ENCODE data around the gene FLRT2. TPM values are rescaled to one million over a fixed set of nuclear protein-coding genes. Genes with fewer than 3 reads are reported as not detected.

Gene FLRT2, protein sequence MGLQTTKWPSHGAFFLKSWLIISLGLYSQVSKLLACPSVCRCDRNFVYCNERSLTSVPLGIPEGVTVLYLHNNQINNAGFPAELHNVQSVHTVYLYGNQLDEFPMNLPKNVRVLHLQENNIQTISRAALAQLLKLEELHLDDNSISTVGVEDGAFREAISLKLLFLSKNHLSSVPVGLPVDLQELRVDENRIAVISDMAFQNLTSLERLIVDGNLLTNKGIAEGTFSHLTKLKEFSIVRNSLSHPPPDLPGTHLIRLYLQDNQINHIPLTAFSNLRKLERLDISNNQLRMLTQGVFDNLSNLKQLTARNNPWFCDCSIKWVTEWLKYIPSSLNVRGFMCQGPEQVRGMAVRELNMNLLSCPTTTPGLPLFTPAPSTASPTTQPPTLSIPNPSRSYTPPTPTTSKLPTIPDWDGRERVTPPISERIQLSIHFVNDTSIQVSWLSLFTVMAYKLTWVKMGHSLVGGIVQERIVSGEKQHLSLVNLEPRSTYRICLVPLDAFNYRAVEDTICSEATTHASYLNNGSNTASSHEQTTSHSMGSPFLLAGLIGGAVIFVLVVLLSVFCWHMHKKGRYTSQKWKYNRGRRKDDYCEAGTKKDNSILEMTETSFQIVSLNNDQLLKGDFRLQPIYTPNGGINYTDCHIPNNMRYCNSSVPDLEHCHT
- polyA plus RNA-seq (ENCODE audit: insufficient read length in 4 of 4): 100 to 1,000 TPM; 163 to 279 (median 261) TPM

GRCh38 chr14:85529803-85530574 lies at the start of gene FLRT2:
Gene FLRT2 (plus strand): TSS chr14:85530144. CDS start chr14:85621515, 91,371 bp downstream.
- peak in 1 of 4 donors; percentile 43 for DNase-seq (ENCODE audit: low read depth in 4 of 4, low spot score in 3 of 4)

DNA sequence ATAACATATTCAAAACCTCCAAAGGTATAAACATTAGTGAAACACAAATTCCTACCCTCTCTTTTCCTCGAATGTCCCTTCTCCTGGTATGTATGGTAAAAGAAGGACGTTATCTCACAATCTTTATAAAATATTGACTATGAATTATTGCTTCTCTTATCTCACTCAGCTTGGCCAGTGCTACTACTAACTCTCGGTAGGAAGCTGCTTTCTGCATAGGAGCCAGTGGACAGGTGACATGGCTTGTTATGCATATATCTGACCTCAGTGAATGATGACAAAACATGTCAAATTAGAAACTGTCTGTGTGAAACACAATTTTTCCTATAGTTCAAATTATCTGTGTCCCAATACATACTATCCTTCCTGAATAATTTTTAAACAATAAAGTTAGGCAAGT lies 48.5 kb upstream of the FLRT2 start:
- DNase-seq (ENCODE audit: low read depth in 4 of 4, low spot score in 3 of 4): no peak

DNA sequence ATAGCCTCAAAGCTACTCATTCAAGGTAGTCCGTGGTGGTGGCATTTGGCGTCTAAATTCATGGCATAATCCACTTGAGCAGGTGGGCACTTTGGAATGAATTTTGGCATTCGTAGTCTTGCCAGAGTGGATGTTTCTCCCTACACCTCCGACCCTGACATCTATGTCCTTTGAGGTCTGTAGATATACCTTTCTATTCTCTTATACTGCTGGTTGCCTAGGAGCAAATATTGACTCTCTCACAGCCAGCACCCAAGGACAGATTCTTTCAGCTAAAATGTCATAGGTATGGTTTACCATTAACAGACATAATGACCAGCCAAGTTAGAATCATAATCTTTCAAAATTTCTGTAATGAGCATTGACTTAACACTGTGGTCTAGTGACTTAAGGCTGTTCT lies 47.4 kb upstream of the FLRT2 start:
- no peak for DNase-seq (ENCODE audit: low read depth in 4 of 4, low spot score in 3 of 4)

GRCh38 chr14:85483037-85483436 lies 46.9 kb upstream of the FLRT2 start:
- peak in 1 of 4 donors; percentile 12 for DNase-seq (ENCODE audit: low read depth in 4 of 4, low spot score in 3 of 4)

GRCh38 chr14:85483652-85484051 lies 46.3 kb upstream of the FLRT2 start:
- no peak for DNase-seq (ENCODE audit: low read depth in 4 of 4, low spot score in 3 of 4)

DNA sequence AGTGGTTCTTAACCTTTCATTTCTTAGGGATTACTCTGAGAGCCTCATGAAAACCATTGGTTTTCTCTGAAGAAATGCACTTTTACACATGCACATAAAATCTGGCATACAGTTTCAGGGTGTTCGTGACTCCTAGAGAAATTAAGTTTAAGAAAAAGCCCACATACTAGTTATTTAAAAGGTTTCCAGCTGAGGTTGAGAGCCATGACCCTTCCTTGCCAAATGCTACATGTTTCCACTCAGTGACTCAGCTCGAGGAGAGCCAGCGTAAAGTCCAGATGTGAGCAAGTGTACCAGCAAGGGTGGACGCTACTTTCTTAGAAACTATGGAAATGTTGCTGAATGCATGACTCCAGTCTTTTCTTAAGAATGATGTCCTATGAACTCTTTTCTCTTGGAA lies 42.7 kb upstream of the FLRT2 start:
- no peak for DNase-seq (ENCODE audit: low read depth in 4 of 4, low spot score in 3 of 4)

DNA sequence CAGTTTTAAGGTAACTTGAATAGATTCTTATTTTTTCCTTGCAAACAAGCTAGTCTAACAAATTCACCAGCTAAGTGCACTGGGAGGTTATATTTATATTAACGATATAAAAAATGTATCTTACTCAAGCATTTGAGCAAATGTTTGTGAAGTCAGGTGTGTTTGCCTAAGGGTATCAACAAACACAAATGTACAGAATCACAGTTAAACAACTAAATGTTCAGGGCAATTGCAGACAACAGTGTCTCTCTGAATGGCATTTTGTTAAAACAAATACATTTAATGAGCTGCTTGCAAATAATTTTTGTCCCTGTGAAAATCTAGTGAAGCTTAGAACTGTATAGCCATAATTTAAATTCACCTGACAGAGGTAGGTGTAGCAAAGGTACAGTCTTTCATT lies 28.2 kb upstream of the FLRT2 start:
- no peak for DNase-seq (ENCODE audit: low read depth in 4 of 4, low spot score in 3 of 4)

DNA sequence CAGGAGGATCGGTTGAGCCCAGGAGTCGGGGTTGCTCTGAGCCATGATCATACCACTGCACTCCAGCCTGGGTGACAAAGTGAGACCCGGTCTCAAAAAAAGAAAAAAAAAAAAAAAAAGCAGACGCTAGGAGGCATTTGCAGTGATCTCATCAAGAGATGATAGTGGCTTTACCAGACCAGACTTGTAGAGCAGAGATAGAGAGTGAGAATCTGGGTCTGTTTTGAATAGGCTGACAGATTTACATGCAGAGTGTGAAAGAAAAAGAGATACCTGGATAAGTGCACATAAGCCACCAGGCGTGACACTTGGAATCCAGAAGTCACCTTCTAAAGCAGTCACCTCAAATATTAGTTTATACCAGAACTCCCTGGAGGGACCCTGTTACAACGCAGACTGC lies 21.1 kb upstream of the FLRT2 start:
- DNase-seq (ENCODE audit: low read depth in 4 of 4, low spot score in 3 of 4): no peak

DNA sequence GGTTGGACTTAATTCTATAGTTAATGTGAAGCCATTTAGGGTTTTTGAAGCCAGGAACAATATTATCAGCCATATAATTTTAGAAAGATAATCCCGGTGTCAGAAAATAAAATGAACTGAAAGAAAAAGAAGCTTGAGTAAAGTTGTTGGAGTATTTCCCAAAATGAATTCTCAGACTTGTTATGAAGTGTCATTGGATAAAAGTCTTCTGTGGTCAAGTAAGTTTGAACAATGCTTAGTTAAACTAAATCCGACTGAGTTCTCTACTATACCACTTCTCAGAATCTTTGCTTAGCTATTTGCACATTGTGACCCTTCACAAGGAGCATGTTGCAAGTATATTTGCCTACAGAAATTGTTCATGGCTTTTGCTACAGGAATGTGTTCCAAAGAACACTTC lies 17.5 kb upstream of the FLRT2 start:
- no peak for DNase-seq (ENCODE audit: low read depth in 4 of 4, low spot score in 3 of 4)

DNA sequence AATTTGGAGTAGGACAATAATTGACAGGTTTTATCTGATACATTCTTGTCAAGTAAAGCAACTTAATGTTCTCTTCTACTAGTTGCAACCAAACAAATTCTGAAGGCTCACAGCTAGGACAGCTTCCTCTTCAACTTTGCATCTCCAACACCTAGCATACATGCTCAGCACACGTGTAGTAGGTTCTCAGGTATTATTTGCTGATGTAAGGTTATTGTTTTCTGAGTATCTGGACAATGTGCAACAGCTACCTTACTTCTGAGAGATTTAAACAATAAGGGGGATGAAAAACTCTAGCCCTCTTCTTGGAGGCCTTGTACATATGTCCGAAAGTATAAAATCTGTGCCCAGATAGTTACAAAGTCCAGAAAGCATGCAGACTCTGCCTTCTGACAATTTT lies 15.5 kb upstream of the FLRT2 start:
- no peak for DNase-seq (ENCODE audit: low read depth in 4 of 4, low spot score in 3 of 4)

- no peak for DNase-seq (ENCODE audit: low read depth in 4 of 4, low spot score in 3 of 4)
These were observed 13.5 kb upstream of the FLRT2 start for GRCh38 chr14:85516239-85517113.

DNA sequence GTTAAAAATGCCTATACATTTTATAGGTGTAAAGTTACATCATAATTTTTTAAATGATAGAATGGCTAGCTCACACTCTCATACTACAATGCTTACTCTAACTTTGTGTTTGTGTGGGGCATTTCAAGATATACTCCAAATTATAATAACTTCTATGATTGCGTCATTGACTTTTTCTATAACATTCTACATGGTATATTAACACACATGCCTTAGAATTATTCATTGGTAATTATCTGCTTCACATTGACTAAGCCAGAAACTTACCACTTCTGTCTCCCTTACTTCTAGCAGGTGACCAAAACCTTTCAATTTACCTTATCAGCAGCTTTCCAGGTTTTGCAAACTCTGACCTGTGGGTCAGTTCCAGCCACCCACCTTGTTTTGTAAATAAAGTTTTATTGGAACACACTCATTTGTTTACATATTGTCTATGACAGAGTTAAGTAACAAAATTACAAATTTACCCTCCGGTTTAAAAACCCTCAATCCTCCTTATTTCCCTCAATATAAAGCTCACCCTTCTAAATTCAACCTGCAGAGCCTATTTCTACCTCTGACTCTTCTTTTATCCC lies 12.7 kb upstream of the FLRT2 start:
- DNase-seq (ENCODE audit: low read depth in 4 of 4, low spot score in 3 of 4): no peak

- DNase-seq (ENCODE audit: low read depth in 4 of 4, low spot score in 3 of 4): no peak
These were observed 10.2 kb upstream of the FLRT2 start for GRCh38 chr14:85519661-85520305.

- DNase-seq (ENCODE audit: low read depth in 4 of 4, low spot score in 3 of 4): no peak
These were observed 9.4 kb upstream of the FLRT2 start for GRCh38 chr14:85520581-85520980.

- no peak for DNase-seq (ENCODE audit: low read depth in 4 of 4, low spot score in 3 of 4)
These were observed 6.3 kb upstream of the FLRT2 start for GRCh38 chr14:85523624-85524023.

DNA sequence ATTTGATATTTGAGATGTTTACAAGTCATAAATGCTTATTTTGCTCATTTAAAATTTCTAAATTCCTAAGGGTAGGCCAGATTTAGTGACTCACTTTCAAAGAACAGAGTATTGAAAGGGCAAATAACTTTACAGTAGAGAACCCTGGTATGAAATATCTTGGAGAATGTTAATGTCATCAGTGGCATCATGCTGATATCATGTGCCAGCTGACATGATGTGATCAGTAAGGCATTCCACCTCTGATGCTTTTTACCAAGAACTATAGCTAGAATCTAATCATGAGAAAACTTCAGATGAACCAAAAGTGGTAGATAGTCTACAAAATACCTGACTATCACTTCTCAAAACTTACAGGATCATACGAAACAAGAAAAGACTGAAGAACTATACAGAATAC lies 2.9 kb upstream of the FLRT2 start:
- no peak for DNase-seq (ENCODE audit: low read depth in 4 of 4, low spot score in 3 of 4)

GRCh38 chr14:85527445-85528035 lies 2.4 kb upstream of the FLRT2 start:
- no peak for DNase-seq (ENCODE audit: low read depth in 4 of 4, low spot score in 3 of 4)

GRCh38 chr14:85528080-85528896 lies 1.7 kb upstream of the FLRT2 start:
- peak in 1 of 4 donors; percentile 55 for DNase-seq (ENCODE audit: low read depth in 4 of 4, low spot score in 3 of 4)

Data from right renal pelvis (tissue), 4 donors.